Measurements from ENCODE around the gene NPAS3.

The NPAS3 gene

GRCh38 chr14:33364466-33364865 lies 425.8 kb downstream of the NPAS3 start:
- ATAC-seq (ENCODE audit: low read depth) = no peak
- DNase-seq (ENCODE audit: low spot score) = no peak
- H3K27me3 ChIP-seq (ENCODE audit: insufficient read depth, poor library complexity, severe bottlenecking) = peaks cover 7% of the 10 kb centered on the region
- H3K4me3 ChIP-seq (ENCODE audit: severe bottlenecking) = no peak overlapping the region
- no peaks in the 10 kb centered on the region for H3K4me1 ChIP-seq (ENCODE audit: insufficient read depth, poor library complexity, severe bottlenecking)
- no peaks in the 10 kb centered on the region for H3K9me3 ChIP-seq (ENCODE audit: severe bottlenecking)
- H3K27ac ChIP-seq (ENCODE audit: poor library complexity, severe bottlenecking) = no peak overlapping the region
- TF ChIP-seq CTCF (IDR thresholded peaks at IDR 0.05; ENCODE audit: poor library complexity, severe bottlenecking) = no peak
- H3K36me3 ChIP-seq (ENCODE audit: low read depth) = no peaks in the 10 kb centered on the region

GRCh38 chr14:33369041-33369440 lies 430.4 kb downstream of the NPAS3 start:
- no peaks in the 10 kb centered on the region for H3K36me3 ChIP-seq (ENCODE audit: low read depth)
- H3K27me3 ChIP-seq (ENCODE audit: insufficient read depth, poor library complexity, severe bottlenecking) = peaks cover 13% of the 10 kb centered on the region
- no peak for ATAC-seq (ENCODE audit: low read depth)
- H3K9me3 ChIP-seq (ENCODE audit: severe bottlenecking) = no peaks in the 10 kb centered on the region
- no peak for TF ChIP-seq CTCF (IDR thresholded peaks at IDR 0.05; ENCODE audit: poor library complexity, severe bottlenecking)
- no peaks in the 10 kb centered on the region for H3K4me1 ChIP-seq (ENCODE audit: insufficient read depth, poor library complexity, severe bottlenecking)
- H3K4me3 ChIP-seq (ENCODE audit: severe bottlenecking) = no peak overlapping the region
- DNase-seq (ENCODE audit: low spot score) = no peak
- H3K27ac ChIP-seq (ENCODE audit: poor library complexity, severe bottlenecking) = no peak overlapping the region

DNA sequence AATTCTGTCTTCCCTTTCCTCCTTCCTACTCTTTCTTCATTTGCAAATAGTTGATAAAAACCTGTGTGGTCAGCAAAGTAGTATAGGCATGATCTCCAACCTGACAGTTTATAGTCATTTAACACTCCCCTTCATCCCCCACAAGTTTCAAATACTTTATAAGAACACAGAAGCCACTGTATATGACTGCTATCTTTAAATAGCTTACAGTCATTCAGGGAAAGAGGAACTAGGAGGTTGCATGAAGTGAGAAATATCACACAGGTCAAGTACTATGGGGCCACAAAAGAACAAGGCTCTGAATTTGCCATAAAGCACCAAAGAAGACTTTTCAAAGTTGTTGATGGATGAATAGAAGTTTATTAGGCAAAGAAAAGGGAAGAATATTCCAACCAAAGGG lies 431.3 kb downstream of the NPAS3 start:
- no peak for ATAC-seq (ENCODE audit: low read depth)
- no peak overlapping the region for H3K4me3 ChIP-seq (ENCODE audit: severe bottlenecking)

GRCh38 chr14:33370426-33370825 lies 431.7 kb downstream of the NPAS3 start:
- ATAC-seq (ENCODE audit: low read depth) (no peak), DNase-seq (ENCODE audit: low spot score) (no peak)
- H3K9me3 ChIP-seq (ENCODE audit: severe bottlenecking) = no peaks in the 10 kb centered on the region
- TF ChIP-seq CTCF (IDR thresholded peaks at IDR 0.05; ENCODE audit: poor library complexity, severe bottlenecking) = no peak
- no peaks in the 10 kb centered on the region for H3K4me1 ChIP-seq (ENCODE audit: insufficient read depth, poor library complexity, severe bottlenecking)
- peaks cover 22% of the 10 kb centered on the region for H3K27me3 ChIP-seq (ENCODE audit: insufficient read depth, poor library complexity, severe bottlenecking)
- H3K27ac ChIP-seq (ENCODE audit: poor library complexity, severe bottlenecking) = no peak overlapping the region
- H3K36me3 ChIP-seq (ENCODE audit: low read depth) = no peaks in the 10 kb centered on the region
- no peak overlapping the region for H3K4me3 ChIP-seq (ENCODE audit: severe bottlenecking)

More for the DNA sequence above, 431.3 kb downstream of the NPAS3 start:
- TF ChIP-seq CTCF (IDR thresholded peaks at IDR 0.05; ENCODE audit: poor library complexity, severe bottlenecking) = no peak
- no peak for DNase-seq (ENCODE audit: low spot score)
- no peaks in the 10 kb centered on the region for H3K36me3 ChIP-seq (ENCODE audit: low read depth)
- H3K9me3 ChIP-seq (ENCODE audit: severe bottlenecking) = no peaks in the 10 kb centered on the region
- H3K4me1 ChIP-seq (ENCODE audit: insufficient read depth, poor library complexity, severe bottlenecking) = no peaks in the 10 kb centered on the region
- H3K27ac ChIP-seq (ENCODE audit: poor library complexity, severe bottlenecking) = no peak overlapping the region
- H3K27me3 ChIP-seq (ENCODE audit: insufficient read depth, poor library complexity, severe bottlenecking) = peaks cover 17% of the 10 kb centered on the region

GRCh38 chr14:33375196-33375595 lies 436.5 kb downstream of the NPAS3 start:
- ATAC-seq (ENCODE audit: low read depth) (no peak), DNase-seq (ENCODE audit: low spot score) (no peak)
- H3K9me3 ChIP-seq (ENCODE audit: severe bottlenecking) = no peaks in the 10 kb centered on the region
- H3K27ac ChIP-seq (ENCODE audit: poor library complexity, severe bottlenecking) = no peak overlapping the region
- no peaks in the 10 kb centered on the region for H3K4me1 ChIP-seq (ENCODE audit: insufficient read depth, poor library complexity, severe bottlenecking)
- no peak for TF ChIP-seq CTCF (IDR thresholded peaks at IDR 0.05; ENCODE audit: poor library complexity, severe bottlenecking)
- H3K27me3 ChIP-seq (ENCODE audit: insufficient read depth, poor library complexity, severe bottlenecking) = peaks cover 23% of the 10 kb centered on the region
- no peak overlapping the region for H3K4me3 ChIP-seq (ENCODE audit: severe bottlenecking)
- H3K36me3 ChIP-seq (ENCODE audit: low read depth) = no peaks in the 10 kb centered on the region
